GM10266 (cell line): ENCODE results near the gene IL1A.

Experiments
- DNase-seq: peaks from one replicate; pipeline ENCODE4 v3.0.0; 2012; ENCODE audit errors: extremely low spot score
- TF ChIP-seq, protein P1 (sequence below): IDR thresholded peaks from 2 replicates; pipeline ENCODE4 v1.5.1; 2012; ENCODE audit warnings: mild to moderate bottlenecking, low read depth; ENCODE audit not compliant: control insufficient read depth, insufficient read depth; ENCODE audit errors: missing control alignments

IL1A gene

DNA sequence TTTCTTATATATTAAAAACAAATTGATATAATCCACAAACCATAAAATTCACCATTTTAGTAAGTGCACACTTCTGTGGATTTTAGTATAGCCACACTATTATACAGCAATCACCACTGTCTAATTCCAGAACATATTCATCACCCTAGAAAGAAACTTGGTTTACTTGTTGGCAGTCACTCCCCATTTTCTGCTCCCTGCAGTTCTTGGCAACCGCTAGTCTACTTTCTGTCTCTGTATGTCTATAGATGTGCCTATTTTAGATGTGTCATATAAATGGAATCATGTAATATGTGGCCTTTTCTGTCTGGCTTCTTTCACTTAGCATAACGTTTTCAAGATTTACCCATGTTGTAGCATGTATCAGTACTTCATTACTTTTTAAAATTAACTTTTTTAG lies 25.6 kb downstream of the IL1A start:
- no peak for DNase-seq

DNA sequence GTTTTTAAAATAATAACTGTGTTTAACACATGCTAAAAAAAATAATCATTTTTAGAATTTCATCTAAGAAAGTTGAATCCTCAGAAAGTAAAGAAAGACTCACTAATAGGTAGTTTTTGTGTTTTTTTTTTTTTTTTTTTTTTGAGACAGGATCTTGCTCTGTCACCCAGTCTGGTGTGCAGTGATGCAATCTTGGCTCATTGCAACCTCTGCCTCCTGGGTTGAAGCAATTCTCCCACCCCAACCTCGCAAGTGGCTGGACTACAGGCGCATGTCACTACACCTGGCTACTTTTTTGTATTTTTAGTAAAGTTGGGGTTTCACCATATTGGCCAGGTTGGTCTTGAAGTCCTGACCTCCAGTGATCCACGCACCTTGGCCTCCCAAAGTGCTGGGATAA lies 27.0 kb downstream of the IL1A start:
- no peak for DNase-seq
- TF ChIP-seq, protein P1, sequence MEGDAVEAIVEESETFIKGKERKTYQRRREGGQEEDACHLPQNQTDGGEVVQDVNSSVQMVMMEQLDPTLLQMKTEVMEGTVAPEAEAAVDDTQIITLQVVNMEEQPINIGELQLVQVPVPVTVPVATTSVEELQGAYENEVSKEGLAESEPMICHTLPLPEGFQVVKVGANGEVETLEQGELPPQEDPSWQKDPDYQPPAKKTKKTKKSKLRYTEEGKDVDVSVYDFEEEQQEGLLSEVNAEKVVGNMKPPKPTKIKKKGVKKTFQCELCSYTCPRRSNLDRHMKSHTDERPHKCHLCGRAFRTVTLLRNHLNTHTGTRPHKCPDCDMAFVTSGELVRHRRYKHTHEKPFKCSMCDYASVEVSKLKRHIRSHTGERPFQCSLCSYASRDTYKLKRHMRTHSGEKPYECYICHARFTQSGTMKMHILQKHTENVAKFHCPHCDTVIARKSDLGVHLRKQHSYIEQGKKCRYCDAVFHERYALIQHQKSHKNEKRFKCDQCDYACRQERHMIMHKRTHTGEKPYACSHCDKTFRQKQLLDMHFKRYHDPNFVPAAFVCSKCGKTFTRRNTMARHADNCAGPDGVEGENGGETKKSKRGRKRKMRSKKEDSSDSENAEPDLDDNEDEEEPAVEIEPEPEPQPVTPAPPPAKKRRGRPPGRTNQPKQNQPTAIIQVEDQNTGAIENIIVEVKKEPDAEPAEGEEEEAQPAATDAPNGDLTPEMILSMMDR, result no peak

More for the DNA sequence above, 25.6 kb downstream of the IL1A start:
- TF ChIP-seq, protein P1, result no peak

DNA sequence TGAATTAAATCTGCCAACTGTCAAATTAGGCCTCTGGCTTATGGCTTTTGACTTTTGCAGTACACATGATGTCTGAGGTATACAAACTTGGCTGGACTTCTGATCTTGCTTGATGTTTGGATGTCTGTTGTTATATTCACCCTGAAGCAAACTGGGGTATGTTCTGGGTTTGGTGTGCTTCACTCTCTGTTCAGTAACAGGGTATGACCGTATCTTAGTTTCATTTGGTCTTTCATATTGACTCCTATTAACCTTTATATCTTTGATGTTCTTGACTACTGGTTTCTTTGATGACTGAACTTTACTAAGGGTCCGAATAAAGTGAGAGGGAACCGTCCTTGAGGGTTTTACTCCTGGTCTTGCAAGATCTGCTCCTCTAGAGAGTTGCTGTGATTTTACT lies 28.1 kb downstream of the IL1A start:
- DNase-seq, result no peak
- TF ChIP-seq, protein P1, result no peak

DNA sequence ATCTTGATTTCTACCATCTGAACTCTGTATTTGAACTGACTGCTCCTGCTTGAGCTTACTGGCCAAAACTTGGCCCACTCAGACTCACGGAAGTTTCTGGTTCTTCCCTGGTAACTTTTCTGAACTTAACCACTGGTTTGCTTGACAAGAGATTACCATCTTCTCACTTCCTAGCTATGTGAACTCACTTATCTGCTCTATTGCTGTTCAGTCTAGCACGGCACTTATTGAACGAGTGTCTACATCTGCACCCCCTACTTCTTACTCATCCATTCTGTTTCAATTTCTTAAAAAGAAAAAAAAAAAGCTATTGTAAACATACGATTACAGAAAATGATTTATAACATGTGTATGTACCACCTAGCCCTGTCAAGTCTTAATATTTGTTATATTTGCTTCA lies 28.8 kb downstream of the IL1A start:
- TF ChIP-seq, protein P1, result no peak
- DNase-seq, result no peak

DNA sequence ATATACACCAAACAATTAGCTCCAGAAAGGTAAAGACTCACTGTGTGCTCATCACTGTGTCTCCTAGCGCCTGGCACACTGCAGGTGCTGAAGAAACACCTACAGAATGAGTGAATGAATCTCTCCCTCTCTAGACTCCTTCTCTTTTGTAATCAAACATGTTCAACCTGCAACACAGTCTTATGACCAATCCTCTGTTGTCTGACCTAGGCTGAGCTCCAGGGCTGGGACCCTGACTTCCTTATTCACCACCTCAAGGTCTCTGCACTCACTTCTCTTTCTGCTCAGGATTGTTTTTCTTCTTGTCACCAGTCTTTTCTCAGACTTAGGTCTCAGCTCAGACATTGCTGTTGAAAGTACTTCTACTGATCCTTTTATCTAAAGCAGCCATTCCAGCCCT lies 29.7 kb downstream of the IL1A start:
- no peak for DNase-seq
- TF ChIP-seq, protein P1, result no peak

DNA sequence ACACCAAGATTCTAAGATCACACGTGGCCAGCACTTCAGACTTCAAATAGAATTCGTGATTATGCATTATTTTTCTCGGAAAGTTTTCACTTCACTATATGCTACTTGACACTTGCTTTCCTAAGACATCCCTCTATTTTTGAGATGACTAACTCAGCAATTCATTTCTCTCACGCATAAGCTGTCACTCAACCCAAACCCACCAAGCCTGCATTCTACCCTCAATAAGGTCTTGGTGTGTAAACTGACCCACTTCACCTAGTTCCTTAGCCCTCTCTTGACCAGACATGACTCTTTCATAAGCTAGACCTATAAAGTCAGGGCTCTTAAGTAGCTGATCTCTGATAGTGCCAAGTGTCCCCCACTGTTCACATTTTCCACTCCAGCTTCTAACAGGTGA lies 31.6 kb downstream of the IL1A start:
- DNase-seq, result no peak
- TF ChIP-seq, protein P1, result no peak

DNA sequence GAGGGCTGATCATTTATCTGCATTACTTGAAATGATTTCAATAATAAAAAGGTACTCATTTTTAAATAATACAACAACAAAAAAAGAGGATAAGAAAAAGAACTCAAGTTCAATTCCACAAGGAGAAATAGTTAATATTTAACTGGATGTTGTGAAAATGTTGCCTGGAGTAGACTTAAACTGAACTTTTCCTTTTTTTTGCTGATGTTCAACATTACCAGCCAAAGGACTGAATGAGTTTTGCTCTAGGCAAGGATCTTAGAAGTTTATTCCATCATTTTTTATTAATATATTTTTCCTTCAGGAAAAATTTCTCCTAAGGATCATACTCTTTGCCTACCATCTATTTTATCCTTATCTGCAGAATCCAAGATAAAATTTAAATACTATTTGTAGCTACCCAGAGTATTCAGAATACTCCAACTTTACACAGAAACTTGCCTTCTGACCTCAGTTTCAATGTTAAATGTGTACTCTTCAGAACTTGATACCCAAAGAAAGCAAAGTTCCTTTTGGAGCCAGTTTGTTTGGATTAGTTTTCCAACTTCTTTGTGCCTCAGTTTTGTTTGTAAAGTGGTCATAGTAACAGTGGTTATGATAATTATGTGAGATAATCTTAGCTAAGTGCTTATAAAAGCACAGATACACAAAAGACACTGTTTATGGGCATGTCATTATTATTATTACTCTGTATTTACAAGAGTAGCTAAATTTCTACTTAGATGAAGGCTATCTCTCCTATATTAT lies 32.7 kb downstream of the IL1A start:
- no peak for DNase-seq
- TF ChIP-seq, protein P1, result no peak
